HepG2 (cell line): Measurements from ENCODE around the gene CACNA1C. TPM values are rescaled to one million over a fixed set of nuclear protein-coding genes. Genes with fewer than 3 reads are reported as not detected.

Experiments used
- ATAC-seq: fragments of 200-7000 bp; cut with Tn5 transposase; 3 replicates; pipeline ENCODE4 v1.9.1; 2020; ENCODE audit warnings: mild to moderate bottlenecking, moderate library complexity
- BruUV-seq: library from RNA; stranded (reverse); fragments of 400-500 nt; replicated peaks from 2 replicates; lab custom pipeline; 2021; lab: Mats Ljungman, UMichigan
- CTCF ChIA-PET: fragments of 300-600 bp; formaldehyde crosslinking; extraction: SDS; loops from one replicate; lab custom pipeline; 2021; ENCODE audit warnings: low total read pairs, inconsistent platforms, low intra/inter-chr PET ratio; lab: Yijun Ruan, JAX
- POLR2A ChIA-PET: fragments of 350-600 bp; sonication (Branson Sonifier 250); formaldehyde crosslinking; loops from one replicate; lab custom pipeline; 2020; ENCODE audit warnings: antibody characterized with exemption, inconsistent platforms; lab: Yijun Ruan, JAX
- DNase-seq: peaks from one replicate; pipeline ENCODE4 v3.0.0-alpha.2; 2015; ENCODE audit warnings: low spot score
- FAIRE-seq: peaks from 3 replicates; lab custom pipeline; 2011; peaks lifted over from hg19 to GRCh38; lab: Jason Lieb, UNC
- H2AFZ ChIP-seq: one replicate; pipeline ENCODE4 v1.6.1; 2011; ENCODE audit warnings: low read length, inconsistent platforms
- H3K27ac ChIP-seq: fragments of 300-600 bp; 3 replicates; pipeline ENCODE4 v1.8.0; 2011; ENCODE audit warnings: mixed run types, mild to moderate bottlenecking, mixed read lengths, low read length, inconsistent platforms; ENCODE audit not compliant: insufficient read depth; ENCODE audit errors: extremely low read length
- H3K27me3 ChIP-seq, 2 experiments: fragments of 200-600 bp in 1 of 2; 2 replicates in 1 of 2; 3 replicates in 1 of 2; pipeline versions ENCODE4 v1.6.0 to v1.8.0; 2011; ENCODE audit warnings: low read length in 2 of 2, mild to moderate bottlenecking in 2 of 2, moderate library complexity in 2 of 2, inconsistent platforms in 1 of 2; ENCODE audit not compliant: insufficient read depth in 2 of 2, control insufficient read depth in 1 of 2
- H3K36me3 ChIP-seq, 2 experiments: fragments of 200-600 bp in 1 of 2; replicated peaks in 1 of 2; 2 replicates in 1 of 2; 3 replicates in 1 of 2; pipeline versions ENCODE4 v1.5.1 to v1.8.0; 2011; ENCODE audit warnings: low read length in 2 of 2, inconsistent platforms in 1 of 2; ENCODE audit not compliant: insufficient read depth in 2 of 2, control insufficient read depth in 1 of 2
- H3K4me1 ChIP-seq: 2 replicates; pipeline ENCODE4 v1.5.1; 2012; ENCODE audit warnings: low read length, inconsistent platforms; ENCODE audit not compliant: insufficient read depth
- H3K4me2 ChIP-seq: 2 replicates; pipeline ENCODE4 v1.6.0; 2011; ENCODE audit warnings: low read depth, low read length, inconsistent platforms
- H3K4me3 ChIP-seq, 3 experiments: fragments of 200-600 bp in 1 of 3; sonication (generic), shearing (Covaris generic) in 1 of 3; replicated peaks in 1 of 3; 2 replicates each; pipeline ENCODE4 v1.5.1; 2011 to 2016; ENCODE audit warnings: low read length in 3 of 3, inconsistent platforms in 2 of 3, low read depth in 2 of 3, mild to moderate bottlenecking in 2 of 3, control low read depth in 1 of 3, mixed read lengths in 1 of 3; ENCODE audit not compliant: insufficient read depth in 1 of 3
- H3K79me2 ChIP-seq: one replicate; pipeline ENCODE4 v1.6.1; 2011; ENCODE audit warnings: low read length, inconsistent platforms; ENCODE audit not compliant: insufficient read depth
- H3K9ac ChIP-seq: 2 replicates; pipeline ENCODE4 v1.6.0; 2011; ENCODE audit warnings: mild to moderate bottlenecking, low read depth, low read length, inconsistent platforms; ENCODE audit not compliant: insufficient read depth
- H3K9me3 ChIP-seq: 2 replicates; pipeline ENCODE4 v1.5.1; 2012; ENCODE audit warnings: mild to moderate bottlenecking, low read length
- H4K20me1 ChIP-seq: 2 replicates; pipeline ENCODE4 v1.6.0; 2011; ENCODE audit warnings: inconsistent platforms, mild to moderate bottlenecking, low read length, moderate library complexity; ENCODE audit not compliant: insufficient read depth
- HNF1A ChIP-seq, 2 experiments: sonication (generic) in 1 of 2; formaldehyde crosslinking in 1 of 2; IDR thresholded peaks; 2 replicates each; pipeline versions ENCODE4 v1.4.0 to v1.6.1; 2016 to 2020; ENCODE audit warnings: borderline replicate concordance in 1 of 2, low read depth in 1 of 2, mild to moderate bottlenecking in 1 of 2, missing genetic modification reagents in 1 of 2
- MAF1 ChIP-seq: sonication (generic); formaldehyde crosslinking; IDR thresholded peaks from 2 replicates; pipeline ENCODE4 v1.5.0; 2020; ENCODE audit warnings: missing genetic modification reagents, borderline replicate concordance
- ZFP37 ChIP-seq: sonication (generic); formaldehyde crosslinking; IDR thresholded peaks from 2 replicates; pipeline ENCODE4 v1.4.0; 2020; ENCODE audit warnings: missing genetic modification reagents, borderline replicate concordance
- WGBS: methylation state at CpG from one replicate; pipeline ENCODE4 v1.1.6; 2017; ENCODE audit warnings: low lambda C conversion rate; 5-methylcytosine and 5-hydroxymethylcytosine counted together
- in situ Hi-C: cut with HindIII; loops from 2 replicates; pipeline ENCODE4 v1.10.0; 2017; ENCODE audit warnings: low pct_unique_long_range_greater_than_20kb; ENCODE audit not compliant: extremely low pct_ligation_motif_present
- intact Hi-C: fragments of 100-400 bp; cut with micrococcal nuclease; formaldehyde crosslinking; loops from one replicate; pipeline ENCODE4 v1.10.0; 2022; ENCODE audit not compliant: unreplicated experiment
- polyA plus RNA-seq, 8 experiments: library from polyadenylated mRNA; depleted of rRNA in 3 of 8; stranded (reverse) in 7 of 8; unstranded in 1 of 8; fragments of >200 nt; fragmentation: Illumina TruSeq in 4 of 8; extraction: Trizol in 4 of 8; gene quantifications; 2 replicates each; pipeline versions ENCODE4 v1.2.1 to v1.2.3, GENCODE V29; 2011 to 2016; ENCODE audit warnings: low read depth in 4 of 8, missing spikeins in 1 of 8, mixed read lengths in 1 of 8; ENCODE audit not compliant: insufficient read depth in 1 of 8
- total RNA-seq, 5 experiments: library from RNA; depleted of rRNA; stranded (reverse); fragments of >200 nt; fragmentation: Illumina TruSeq; extraction: Trizol; gene quantifications; 2 replicates each; pipeline ENCODE4 v1.2.3, GENCODE V29; 2016; ENCODE audit warnings: low read depth in 1 of 5
- TF ChIP-seq, protein P1 (sequence below): sonication (generic); formaldehyde crosslinking; IDR thresholded peaks from 2 replicates; pipeline ENCODE4 v1.5.0; 2020; ENCODE audit warnings: mild to moderate bottlenecking, missing genetic modification reagents

The CACNA1C gene
- total and polyA plus RNA-seq, 2 of the 13 experiments (the other 11 are each of a cell fraction or from before 2014, with no cell fraction given), result not detected

DNA sequence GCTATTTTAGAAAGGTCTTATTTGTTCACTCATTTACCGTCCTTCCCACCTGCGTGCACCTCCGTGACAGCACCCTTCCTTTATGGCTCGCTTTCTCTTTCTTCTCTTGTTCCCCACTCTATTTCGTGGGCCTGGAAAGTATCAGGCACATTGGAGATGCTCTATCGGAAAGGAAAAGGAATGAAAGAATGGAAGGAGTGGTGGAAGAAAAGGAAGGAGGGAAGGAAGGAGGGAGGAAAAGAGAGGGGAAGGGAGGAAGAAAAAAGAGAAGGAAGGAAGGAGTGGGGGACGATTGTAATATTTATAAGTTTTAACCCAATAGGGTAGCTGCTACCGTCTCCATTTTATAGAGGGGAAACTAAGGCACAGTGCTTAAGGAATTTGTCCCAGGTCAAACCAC, 363.4 kb downstream of the CACNA1C start:
- CTCF ChIA-PET, result no interaction called here
- Histone ChIP-seq H3K27me3 (peaks cover 3 to 59% of the 10 kb centered on the region in 2 experiments; a peak in 4 of 5 replicates), H3K4me3 (no peak overlapping the region), H4K20me1 (no peaks in the 10 kb centered on the region), H3K36me3 (no peaks in the 10 kb centered on the region), H3K9ac (no peak overlapping the region), H3K79me2 (no peaks in the 10 kb centered on the region), H3K27ac (no peak overlapping the region), H3K9me3 (no peaks in the 10 kb centered on the region), H2AFZ (no peak overlapping the region), H3K4me1 (peaks cover 8% of the 10 kb centered on the region; the same call in 1 of the 2 replicates), H3K4me2 (no peak overlapping the region)
- ATAC-seq (no peak), DNase-seq (no peak), FAIRE-seq (no peak)
- intact Hi-C loops, result no loop called here
- 36% methylated on average over 8 of the region's 8 CpGs for WGBS
- TF ChIP-seq HNF1A (IDR thresholded peaks at IDR 0.05; ENCODE audit: low read depth), result no peak
- TF ChIP-seq HNF1A (CRISPR knock-in tag; IDR thresholded peaks at IDR 0.05; ENCODE audit: borderline replicate concordance), result no peak
- TF ChIP-seq, protein P1, sequence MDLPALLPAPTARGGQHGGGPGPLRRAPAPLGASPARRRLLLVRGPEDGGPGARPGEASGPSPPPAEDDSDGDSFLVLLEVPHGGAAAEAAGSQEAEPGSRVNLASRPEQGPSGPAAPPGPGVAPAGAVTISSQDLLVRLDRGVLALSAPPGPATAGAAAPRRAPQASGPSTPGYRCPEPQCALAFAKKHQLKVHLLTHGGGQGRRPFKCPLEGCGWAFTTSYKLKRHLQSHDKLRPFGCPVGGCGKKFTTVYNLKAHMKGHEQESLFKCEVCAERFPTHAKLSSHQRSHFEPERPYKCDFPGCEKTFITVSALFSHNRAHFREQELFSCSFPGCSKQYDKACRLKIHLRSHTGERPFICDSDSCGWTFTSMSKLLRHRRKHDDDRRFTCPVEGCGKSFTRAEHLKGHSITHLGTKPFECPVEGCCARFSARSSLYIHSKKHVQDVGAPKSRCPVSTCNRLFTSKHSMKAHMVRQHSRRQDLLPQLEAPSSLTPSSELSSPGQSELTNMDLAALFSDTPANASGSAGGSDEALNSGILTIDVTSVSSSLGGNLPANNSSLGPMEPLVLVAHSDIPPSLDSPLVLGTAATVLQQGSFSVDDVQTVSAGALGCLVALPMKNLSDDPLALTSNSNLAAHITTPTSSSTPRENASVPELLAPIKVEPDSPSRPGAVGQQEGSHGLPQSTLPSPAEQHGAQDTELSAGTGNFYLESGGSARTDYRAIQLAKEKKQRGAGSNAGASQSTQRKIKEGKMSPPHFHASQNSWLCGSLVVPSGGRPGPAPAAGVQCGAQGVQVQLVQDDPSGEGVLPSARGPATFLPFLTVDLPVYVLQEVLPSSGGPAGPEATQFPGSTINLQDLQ (CRISPR knock-in tag), result no peak
- TF ChIP-seq ZFP37, result no peak
- no peak for TF ChIP-seq MAF1 (CRISPR knock-in tag)
- in situ Hi-C loops, result no loop called here
- POLR2A ChIA-PET, result no interaction called here
- BruUV-seq, result no TSS peak
